Pancreas (tissue), 10 donors: ENCODE results near the gene LRRC32. TPM values are rescaled to one million over a fixed set of nuclear protein-coding genes. Genes with fewer than 3 reads are reported as not detected.
A peak's percentile ranks its signal among the peaks of the same experiment; 100 is the strongest.

Source experiments
- ATAC-seq, 4 donors: fragments of 200-7000 bp; cut with Tn5 transposase; one replicate each; pipeline versions ENCODE4 v1.8.0 to v1.9.1; 2020; ENCODE audit warnings: mild to moderate bottlenecking in 4 of 4, moderate library complexity in 4 of 4
- DNase-seq, 6 donors: peaks; one replicate each; pipeline ENCODE4 v3.0.0-alpha.2; 2020
- FAIRE-seq: peaks from 2 replicates; lab custom pipeline; 2012; peaks lifted over from hg19 to GRCh38; lab: Jason Lieb, UNC
- H3K27ac ChIP-seq, 4 donors: fragments of 200-600 bp; sonication (generic); 1 replicate in 3 of 4; 2 replicates in 1 of 4; pipeline versions ENCODE4 v1.5.0 to v1.8.0; 2020
- H3K27me3 ChIP-seq, 4 donors: fragments of 200-600 bp; one replicate each; pipeline ENCODE4 v1.8.0; 2021
- H3K36me3 ChIP-seq, 3 donors: fragments of 200-600 bp; sonication (generic) in 1 of 3; one replicate each; pipeline versions ENCODE4 v1.5.0 to v1.8.0; 2020 to 2021
- H3K4me1 ChIP-seq, 3 donors: fragments of 200-600 bp; one replicate each; pipeline ENCODE4 v1.8.0; 2021
- H3K4me3 ChIP-seq, 4 donors: fragments of 200-600 bp; sonication (generic) in 2 of 4; one replicate each; pipeline versions ENCODE4 v1.5.0 to v1.8.0; 2020 to 2021
- H3K9me3 ChIP-seq, 4 donors: fragments of 200-600 bp; one replicate each; pipeline ENCODE4 v1.8.0; 2021
- WGBS, 2 donors: extraction: QIAGEN DNeasy Blood & Tissue Kit; methylation state at CpG; one replicate each; pipeline ENCODE4 v1.1.7; 2013; 5-methylcytosine and 5-hydroxymethylcytosine counted together
- intact Hi-C, 3 donors: fragments of 100-400 bp; cut with DNase I; formaldehyde crosslinking; loops; one replicate each; pipeline versions ENCODE4 v1.11.1 to v1.14.2; 2022
- polyA plus RNA-seq, 2 donors: library from polyadenylated mRNA; stranded (reverse); fragments of 200-250 nt; gene quantifications; one replicate each; pipeline ENCODE4 v1.2.3, GENCODE V29; 2013
- total RNA-seq, 6 donors: library from RNA; stranded (reverse); fragmentation: NEBNext Ultra II Directional in 4 of 6; extraction: Animal tissue kit (Norgen Biotek cat#: 25700) in 4 of 6; gene quantifications; one replicate each; pipeline versions ENCODE4 v1.2.1 to v1.2.4, GENCODE V29; 2021 to 2023
- TF ChIP-seq, protein P1 (sequence below), 4 donors: fragments of 200-600 bp; sonication (generic) in 3 of 4; IDR thresholded peaks; one replicate each; pipeline versions ENCODE4 v1.5.0 to v1.8.0; 2021; ENCODE audit warnings: antibody characterized with exemption in 4 of 4
- donor health status: healthy with polysubstance abuse.
- donor health status: DM: no; HTN: no; CAD: no; lungs with moderate emphysema.
- donor health status: DM: no; HTN: no; CAD: no.
- donor health status: control.
- donor health status: control.
- donor health status: Bipolar disorder and iron deficiency.
- donor health status: DM: yes; HTN: yes; CAD: no.
- donor health status: DM: no; HTN: no; CAD: no.
- donor health status: DM: no; HTN: no; CAD: no.
- donor health status: DM: yes; HTN: yes; CAD: no.

Gene LRRC32
- total and polyA plus RNA-seq, 8 donors = 5.7 to 43.0 (median 12.0) TPM

DNA sequence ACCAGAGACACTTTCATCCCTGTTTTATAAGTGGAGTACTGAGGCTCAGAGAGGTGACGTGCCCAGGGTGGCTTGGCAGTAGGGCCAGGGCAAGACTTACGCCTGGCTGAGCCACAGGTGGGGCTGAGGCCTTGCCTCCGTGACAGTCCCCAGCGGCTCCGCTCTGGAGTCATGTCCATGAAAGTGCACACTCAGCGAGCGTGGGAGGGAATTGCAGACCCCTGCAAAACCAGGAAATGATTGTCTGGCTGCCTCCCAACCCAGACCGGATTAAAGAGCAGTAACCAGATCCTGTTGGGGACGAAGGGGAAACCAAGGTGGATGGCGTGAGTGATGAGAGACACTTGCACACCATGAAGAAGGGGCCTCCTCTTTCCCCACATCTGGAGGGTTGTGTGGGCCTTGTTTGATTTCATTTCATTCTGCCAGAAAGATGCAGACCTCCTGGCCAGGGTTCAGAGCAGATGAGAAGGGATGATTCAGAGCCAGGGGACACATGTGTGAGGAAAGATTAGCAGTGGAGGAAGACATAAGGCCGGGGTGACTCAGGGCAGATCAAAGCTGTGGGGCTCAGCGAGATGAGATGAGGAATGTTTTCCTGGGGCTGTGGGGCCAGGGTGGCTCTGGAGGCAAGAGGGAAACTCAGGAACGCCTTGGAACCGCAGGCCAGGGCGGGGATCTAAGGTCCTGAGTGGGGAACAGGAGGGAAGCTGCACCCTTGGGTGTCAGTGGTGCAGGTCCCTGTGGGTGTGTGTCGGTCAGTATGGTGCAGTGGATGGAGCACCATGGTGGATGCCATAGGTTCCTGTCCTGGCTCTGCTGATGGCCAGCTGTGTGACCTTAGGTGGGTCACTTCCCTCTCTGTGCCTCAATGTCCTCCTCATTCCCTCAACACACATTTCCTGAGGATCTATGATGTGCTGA, 29.9 kb upstream of the LRRC32 start:
- Histone ChIP-seq H3K27ac (no peak overlapping the region), H3K4me1 (no peaks in the 10 kb centered on the region), H3K27me3 (no peaks in the 10 kb centered on the region), H3K9me3 (no peaks in the 10 kb centered on the region), H3K4me3 (no peak overlapping the region), H3K36me3 (no peaks in the 10 kb centered on the region)
- ATAC-seq (peak in 3 of 4 donors; percentile 40 to 61 (median 59)), FAIRE-seq (no peak), DNase-seq (peak in 1 of 6 donors; percentile 33)
- TF ChIP-seq, protein P1, sequence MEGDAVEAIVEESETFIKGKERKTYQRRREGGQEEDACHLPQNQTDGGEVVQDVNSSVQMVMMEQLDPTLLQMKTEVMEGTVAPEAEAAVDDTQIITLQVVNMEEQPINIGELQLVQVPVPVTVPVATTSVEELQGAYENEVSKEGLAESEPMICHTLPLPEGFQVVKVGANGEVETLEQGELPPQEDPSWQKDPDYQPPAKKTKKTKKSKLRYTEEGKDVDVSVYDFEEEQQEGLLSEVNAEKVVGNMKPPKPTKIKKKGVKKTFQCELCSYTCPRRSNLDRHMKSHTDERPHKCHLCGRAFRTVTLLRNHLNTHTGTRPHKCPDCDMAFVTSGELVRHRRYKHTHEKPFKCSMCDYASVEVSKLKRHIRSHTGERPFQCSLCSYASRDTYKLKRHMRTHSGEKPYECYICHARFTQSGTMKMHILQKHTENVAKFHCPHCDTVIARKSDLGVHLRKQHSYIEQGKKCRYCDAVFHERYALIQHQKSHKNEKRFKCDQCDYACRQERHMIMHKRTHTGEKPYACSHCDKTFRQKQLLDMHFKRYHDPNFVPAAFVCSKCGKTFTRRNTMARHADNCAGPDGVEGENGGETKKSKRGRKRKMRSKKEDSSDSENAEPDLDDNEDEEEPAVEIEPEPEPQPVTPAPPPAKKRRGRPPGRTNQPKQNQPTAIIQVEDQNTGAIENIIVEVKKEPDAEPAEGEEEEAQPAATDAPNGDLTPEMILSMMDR (IDR thresholded peaks at IDR 0.05) = no peak
- intact Hi-C loops = no loop called here
- WGBS, 2 donors = 73 to 77% methylated on average over 16 of the region's 16 CpGs

DNA sequence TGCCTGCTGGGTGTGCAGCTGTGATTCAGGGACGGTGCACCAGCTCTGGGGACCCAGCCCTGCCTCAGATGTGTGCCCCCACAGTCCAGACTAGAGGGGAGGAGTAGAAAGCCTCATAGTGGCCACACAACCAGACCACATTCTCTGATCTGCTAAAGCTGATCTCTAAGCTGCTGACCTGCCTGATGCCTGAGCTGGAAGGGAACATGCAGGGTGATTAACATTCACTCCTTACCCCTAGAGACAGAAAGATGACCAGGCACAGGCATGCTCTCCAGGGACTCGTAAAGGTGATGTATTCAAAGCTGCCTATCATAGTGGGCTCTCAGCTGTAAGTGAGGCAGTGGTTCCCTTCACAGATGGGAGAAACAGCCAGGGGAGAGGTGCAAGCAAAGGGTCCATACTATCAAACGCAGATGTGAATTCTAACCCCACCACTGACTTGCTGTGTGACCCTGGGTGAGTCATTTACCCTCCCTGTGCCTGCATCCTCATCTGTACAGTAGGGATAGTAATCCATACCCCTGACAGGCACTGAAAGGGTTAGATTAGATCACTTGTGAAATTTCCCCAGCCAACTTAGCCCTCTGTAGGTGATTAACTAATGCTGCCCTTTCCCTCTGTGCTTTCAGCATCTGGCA, 29.0 kb upstream of the LRRC32 start:
- H3K4me1 ChIP-seq = no peaks in the 10 kb centered on the region
- intact Hi-C loops = no loop called here
- no peaks in the 10 kb centered on the region for H3K36me3 ChIP-seq
- H3K27me3 ChIP-seq = no peaks in the 10 kb centered on the region
- FAIRE-seq = no peak
- no peaks in the 10 kb centered on the region for H3K9me3 ChIP-seq
- TF ChIP-seq, protein P1 (IDR thresholded peaks at IDR 0.05) = no peak
- H3K27ac ChIP-seq = no peak overlapping the region
- 78 to 93% methylated on average over 3 of the region's 3 CpGs for WGBS, 2 donors
- DNase-seq = no peak
- ATAC-seq = no peak
- no peak overlapping the region for H3K4me3 ChIP-seq

DNA sequence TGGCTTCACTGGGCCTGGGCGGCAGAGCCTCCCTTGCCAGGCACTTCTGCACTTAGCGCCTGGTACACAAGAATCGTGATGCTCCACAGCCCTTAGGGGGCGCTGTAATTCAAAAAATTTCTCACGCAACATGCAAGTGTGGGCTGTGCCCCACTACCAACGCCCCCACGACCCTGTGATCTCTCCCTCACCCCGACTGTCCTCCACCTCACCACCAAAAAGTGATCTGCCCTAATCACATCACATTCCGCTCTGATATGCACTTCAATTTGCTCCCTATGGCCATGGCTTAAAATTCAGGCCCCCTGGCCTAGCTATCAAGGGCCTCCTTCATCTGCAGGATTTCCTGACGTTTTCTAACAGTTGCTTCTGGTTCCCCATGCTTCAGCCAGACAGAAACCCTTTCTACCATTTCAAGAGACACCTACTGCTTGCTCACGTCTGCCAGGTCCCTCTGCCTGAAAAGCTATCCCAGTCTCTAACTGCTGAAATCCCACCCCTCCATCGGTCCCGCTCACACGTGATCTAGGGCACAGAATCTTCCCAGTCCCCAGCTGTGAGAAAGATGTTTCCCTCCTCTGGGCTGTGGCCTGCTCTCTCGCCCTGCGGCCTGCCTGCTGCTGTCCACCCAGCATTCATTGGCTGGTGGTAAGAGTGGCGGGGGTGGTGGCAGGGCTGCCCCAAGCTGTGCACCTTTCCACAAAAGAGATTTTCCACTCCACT, 27.9 kb upstream of the LRRC32 start:
- no peaks in the 10 kb centered on the region for H3K4me1 ChIP-seq
- H3K27me3 ChIP-seq = no peaks in the 10 kb centered on the region
- no peaks in the 10 kb centered on the region for H3K36me3 ChIP-seq
- no peak overlapping the region for H3K27ac ChIP-seq
- TF ChIP-seq, protein P1 (IDR thresholded peaks at IDR 0.05) = no peak
- FAIRE-seq (no peak), DNase-seq (no peak), ATAC-seq (no peak)
- no peak overlapping the region for H3K4me3 ChIP-seq
- intact Hi-C loops = no loop called here
- H3K9me3 ChIP-seq = no peaks in the 10 kb centered on the region
- 74 to 81% methylated on average over 17 of the region's 17 CpGs for WGBS, 2 donors

DNA sequence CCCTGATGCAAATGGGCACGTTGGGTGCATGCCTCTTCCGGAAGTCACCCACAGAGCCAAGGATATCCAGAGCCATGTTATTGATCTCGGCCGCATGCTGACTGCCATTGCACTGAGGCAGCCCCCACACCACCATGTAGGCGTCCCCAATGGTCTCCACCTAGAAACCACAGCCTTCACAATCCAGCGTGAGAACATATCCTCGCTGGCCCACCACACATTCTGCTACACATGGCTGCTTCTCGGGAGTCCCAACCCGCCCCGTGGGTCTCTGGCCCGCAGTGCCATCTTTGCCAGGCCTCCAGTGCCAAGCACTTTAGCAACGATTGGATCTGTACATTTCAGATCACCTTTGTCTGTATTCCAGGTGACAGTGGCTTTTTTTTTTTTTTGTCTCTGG, 26.2 kb upstream of the LRRC32 start:
- Histone ChIP-seq H3K4me3 (no peak overlapping the region), H3K27me3 (no peaks in the 10 kb centered on the region), H3K27ac (no peak overlapping the region), H3K9me3 (no peaks in the 10 kb centered on the region), H3K4me1 (no peaks in the 10 kb centered on the region), H3K36me3 (no peaks in the 10 kb centered on the region)
- TF ChIP-seq, protein P1 (IDR thresholded peaks at IDR 0.05) = no peak
- ATAC-seq (no peak), DNase-seq (no peak), FAIRE-seq (no peak)
- intact Hi-C loops = no loop called here
- WGBS, 2 donors = 82 to 89% methylated on average over 12 of the region's 12 CpGs
